COLO668 (cell line): Measurements from ENCODE around the gene FOXL1.

ENCODE experiments used
- DNase-seq: peaks from one replicate; lab custom pipeline; 2025; ENCODE audit not compliant: unreplicated experiment; lab: John Stamatoyannopoulos, UW

Gene FOXL1

DNA sequence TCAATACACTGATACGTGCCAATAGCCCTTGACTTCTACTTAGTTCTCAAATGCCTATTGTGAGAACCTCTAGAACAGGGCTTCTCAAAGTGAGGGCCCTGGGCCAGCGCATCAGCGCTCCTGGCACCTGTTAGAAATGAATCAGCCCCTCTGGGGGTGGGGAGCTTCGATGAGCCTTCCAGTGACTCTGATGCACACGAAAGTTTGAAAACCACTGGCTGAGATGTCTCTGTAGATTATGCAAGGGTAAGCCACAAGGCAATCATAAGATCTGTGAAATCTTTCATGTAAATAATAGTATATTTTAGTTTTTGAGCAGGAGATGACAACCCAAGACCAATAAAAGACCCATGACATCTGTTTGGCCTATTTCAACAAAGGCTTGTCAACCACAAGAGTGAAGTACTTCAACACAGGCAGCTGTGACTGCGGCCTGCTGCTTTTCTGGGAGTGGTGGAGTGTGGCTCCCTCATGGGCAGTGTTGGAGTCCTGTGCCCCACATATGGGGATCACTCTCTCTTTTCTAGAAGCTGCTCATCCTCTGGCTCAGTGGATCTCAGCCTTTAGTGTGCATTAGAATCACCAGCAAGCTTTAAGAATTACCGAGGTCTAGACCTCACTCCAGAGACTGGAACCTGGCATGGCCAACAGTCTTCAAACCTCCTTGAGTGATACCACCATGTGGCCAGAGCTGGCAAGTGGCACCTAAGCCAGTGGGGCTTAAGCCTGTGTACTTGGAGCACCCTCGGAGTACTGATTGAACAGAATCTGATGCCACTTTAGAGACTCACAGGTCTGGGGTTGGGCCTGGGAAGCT lies 29.1 kb upstream of the FOXL1 start:
- DNase-seq: no peak

- no peak for DNase-seq
These were observed 28.5 kb upstream of the FOXL1 start for GRCh38 chr16:86549893-86550190.

DNA sequence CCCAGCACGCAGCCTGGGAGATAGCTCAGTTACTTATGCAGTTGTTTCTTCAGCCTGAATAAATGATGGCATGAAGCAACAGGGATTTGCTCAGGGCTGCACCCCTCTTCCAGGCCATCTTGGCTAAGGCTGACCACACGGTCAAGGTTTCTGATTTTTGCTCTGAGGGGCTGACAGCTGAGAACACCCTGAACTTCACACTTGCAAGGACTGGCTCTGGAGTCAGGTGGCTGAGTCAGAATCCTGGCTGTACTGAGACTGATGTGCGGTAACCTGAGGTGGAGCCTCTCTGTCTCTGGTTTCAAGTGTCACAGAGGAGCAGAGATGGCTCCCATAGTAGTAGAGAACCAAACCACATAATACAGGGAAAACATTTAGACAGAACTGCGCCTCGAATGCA lies 28.1 kb upstream of the FOXL1 start:
- no peak for DNase-seq

DNA sequence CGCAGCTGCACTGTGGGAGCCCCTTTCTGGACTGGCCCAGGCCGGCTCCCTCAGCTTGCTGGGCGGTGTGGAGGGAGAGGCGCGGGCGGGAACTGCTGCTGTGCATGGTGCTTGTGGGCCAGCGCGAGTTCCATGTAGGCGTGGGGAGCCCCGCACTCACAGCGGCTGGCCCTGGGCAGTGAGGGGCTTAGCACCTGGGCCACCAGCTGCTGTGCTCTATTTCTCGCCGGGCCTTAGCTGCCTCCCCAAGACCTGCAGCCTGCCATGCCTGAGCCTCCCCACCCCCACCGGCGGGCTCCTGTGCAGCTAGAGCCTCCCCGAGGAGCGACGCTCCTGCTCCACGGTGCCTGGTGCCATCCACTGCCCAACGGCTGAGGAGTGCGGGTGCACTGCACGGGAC lies 25.0 kb upstream of the FOXL1 start:
- DNase-seq: no peak

GRCh38 chr16:86554599-86554916 lies 23.8 kb upstream of the FOXL1 start:
- no peak for DNase-seq

- peak; percentile 94 for DNase-seq
These were observed 23.2 kb upstream of the FOXL1 start, which contains the start of gene MTHFSD for GRCh38 chr16:86554917-86555703. MTHFSD (minus strand) TSS chr16:86555235; CDS start chr16:86555184, 51 bp downstream.

- DNase-seq: no peak
These were observed 22.7 kb upstream of the FOXL1 start for GRCh38 chr16:86555704-86556075.

- no peak for DNase-seq
These were observed 21.8 kb upstream of the FOXL1 start for GRCh38 chr16:86556576-86556975.

DNA sequence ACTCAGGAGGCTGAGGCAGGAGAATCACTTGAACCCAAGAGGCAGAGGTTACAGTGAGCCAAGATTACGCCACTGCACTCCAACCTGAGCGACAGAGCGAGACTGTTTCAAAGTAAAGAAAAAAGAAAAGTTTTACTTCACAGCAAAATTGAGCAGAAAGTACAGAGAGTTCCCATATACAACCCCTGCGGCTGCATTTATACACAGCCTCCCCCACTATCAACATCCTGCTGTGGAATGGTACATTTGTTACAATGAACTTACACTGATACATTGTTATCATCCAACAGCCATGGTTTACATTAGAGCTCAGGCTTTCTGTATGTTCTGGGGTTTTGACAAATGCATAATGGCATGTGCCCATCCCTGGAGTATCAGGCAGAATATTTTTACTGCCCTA lies 20.8 kb upstream of the FOXL1 start:
- DNase-seq: no peak

DNA sequence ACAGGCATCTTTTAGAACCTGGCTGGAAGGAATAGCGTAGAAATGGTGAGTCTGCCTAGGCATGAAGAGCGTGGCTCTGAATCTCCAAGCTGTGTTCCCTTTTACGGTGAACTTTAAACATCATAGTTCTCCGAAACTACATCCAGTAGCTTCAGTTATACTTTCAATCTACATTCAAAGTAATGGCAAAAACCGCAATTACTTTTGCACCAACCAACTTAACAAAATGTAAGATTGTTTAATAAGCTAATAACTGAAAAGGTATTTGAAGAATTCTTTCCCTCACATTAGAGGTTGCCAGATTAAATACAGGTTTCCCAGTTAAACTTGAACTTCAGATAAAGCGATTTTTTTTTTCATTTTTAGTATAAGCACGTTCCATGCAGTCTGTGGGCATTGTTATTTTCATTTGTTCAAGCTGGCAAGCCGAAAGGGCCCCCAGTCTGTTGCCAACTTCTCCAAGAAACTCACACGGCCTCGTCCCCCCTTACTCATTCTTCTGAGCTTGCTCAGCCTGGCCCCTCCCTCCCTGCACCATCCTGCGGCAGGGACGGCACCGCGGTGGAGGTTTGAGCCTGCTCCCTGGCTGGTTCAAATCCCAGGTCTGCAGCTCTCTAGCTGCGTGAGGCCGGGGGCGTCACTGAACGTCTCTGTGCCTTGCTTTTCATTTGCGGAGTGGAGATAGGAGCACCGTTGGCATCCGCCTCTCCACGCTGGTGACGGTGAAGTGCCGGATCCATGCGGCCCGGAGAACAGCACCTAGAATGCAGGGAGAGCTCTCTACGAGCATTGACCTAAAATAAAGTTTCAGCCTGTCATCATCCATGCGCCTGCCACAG lies 19.8 kb upstream of the FOXL1 start:
- no peak for DNase-seq

DNA sequence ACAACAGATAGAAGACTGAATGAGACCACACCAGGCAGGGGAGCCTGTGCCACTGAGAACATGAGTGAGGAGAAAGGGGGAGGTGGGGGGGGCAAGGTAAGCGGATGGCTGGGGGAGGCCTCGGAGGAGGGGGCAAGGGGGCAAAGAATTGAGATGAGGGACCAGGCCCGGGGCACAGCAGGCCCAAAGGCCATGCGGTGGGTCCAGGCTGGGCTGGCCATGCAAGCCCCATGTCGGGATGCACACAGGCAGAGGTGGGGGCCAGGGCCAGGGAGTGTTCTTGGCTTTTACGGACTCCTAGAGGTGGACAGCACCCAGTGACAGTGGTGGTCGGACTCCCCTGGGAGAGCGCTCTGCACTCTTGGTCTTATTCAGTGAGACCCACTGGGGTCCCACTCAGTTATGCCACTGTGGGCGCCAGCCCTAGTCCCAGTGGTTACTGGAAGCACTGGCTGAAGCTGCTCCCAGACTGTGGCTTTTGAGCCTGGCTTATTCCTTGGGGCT lies 18.5 kb upstream of the FOXL1 start:
- DNase-seq: no peak

DNA sequence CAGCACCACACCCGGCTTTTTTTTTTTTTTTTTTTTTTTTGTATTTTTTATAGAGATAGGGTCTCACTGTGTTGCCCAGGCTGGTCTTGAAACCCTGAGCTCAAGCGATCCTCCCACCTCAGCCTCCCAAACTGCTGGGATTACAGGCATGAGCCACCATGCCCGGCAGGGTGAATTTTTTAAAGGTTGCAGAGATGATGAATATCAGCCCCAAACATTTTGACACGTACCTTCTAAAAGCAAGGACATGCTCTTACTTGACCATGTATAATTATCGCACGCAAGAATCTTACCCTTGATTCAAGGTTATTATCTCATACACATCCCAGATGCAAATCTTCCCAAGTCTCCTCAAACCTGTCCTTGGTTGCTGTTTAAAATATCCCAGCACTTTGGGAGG lies 16.0 kb upstream of the FOXL1 start:
- no peak for DNase-seq

DNA sequence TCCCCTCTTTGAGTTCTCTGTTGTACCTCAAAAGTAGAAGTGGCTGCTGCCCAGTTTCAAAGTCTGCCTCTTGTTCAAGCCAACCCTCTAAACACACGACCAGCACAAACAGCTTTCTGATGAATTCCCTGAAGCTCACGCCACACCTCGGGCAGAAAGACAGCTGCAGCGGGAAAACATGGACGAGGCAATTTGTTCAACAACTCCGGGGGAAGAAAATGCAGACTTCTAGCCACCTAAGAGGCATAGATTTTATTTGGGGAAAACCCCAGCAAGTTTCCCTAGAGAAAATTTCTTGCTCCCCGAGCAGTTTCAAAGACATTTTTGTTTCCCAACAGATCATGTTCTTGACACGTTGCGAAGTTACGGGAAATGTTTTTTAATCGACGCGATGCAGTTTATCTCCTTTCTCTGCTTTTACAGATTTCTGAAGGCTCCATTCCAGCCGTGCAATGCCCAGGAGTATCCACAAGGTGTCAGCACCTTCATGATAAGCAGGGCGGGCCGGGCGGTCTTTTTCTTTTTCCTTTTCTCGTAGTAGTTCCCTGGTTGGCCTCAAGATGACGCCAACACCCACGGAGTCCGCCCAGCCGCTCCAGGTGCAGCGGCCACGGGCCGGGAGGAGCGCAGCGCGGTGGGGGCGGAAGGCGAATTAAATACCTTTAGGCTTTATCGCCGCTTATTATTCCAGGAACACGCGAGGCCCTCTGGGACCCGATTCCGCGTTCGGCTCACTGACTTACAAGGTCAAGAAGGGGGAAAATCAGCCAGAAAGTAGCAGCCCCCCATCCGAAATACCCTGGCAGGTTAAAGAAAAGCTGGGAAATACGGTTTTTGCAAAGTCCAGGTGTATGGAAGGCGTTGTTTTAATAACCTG lies 14.6 kb upstream of the FOXL1 start:
- peak; percentile 89 for DNase-seq

GRCh38 chr16:86565181-86565631 lies 13.1 kb upstream of the FOXL1 start:
- no peak for DNase-seq

DNA sequence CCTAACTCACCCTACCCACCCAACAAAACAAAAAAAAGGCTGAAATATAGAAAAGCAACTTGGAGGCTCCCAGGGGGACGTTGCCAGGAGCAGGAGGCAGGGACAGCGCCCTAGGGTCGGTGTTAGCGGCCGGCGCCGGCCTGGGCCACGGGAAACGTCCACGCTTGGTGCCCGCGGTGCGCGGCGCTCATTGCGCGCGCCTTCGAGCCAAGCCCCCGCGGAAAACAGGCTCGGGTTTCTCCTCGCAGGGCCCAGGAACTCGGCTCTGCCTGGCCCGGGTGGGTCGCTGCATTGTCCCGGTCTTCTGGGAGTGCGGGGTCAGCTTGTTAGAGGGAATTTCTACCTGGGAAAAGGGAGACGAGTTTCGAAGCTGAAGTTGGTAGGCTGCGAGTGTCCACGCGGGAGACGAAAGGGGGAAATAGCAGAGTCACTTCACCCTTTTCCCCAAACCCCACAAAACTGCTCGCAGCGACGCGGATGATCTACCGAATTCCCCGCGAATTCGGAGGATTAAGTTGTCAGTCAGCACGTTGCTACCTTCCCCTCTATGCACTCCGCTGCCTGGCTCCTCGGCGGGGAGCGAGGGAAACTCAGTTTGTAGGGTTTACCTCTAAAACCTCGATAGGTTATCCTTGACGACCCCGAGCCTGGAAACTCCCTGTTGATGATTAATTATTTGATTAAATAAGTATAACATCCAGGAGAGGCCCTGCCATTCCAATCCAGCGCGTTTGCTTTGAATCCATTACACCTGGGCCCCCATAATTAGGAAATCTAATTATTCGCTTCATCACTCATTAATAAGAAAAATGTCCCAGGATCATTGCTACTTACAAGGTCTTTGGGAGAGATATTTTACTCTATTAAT lies 12.5 kb upstream of the FOXL1 start:
- DNase-seq: no peak

GRCh38 chr16:86566601-86566965 lies 11.8 kb upstream of the FOXL1 start, which contains the start of gene FOXC2:
FOXC2 (plus strand) TSS chr16:86566829; CDS start chr16:86567336, 507 bp downstream.
- no peak for DNase-seq

- DNase-seq: no peak
These were observed 11.2 kb upstream of the FOXL1 start for GRCh38 chr16:86566966-86567700.

GRCh38 chr16:86567701-86568581 lies 10.4 kb upstream of the FOXL1 start:
- DNase-seq: no peak
